ENCODE results near the gene PAK6. TPM values are rescaled to one million over a fixed set of nuclear protein-coding genes. Genes with fewer than 3 reads are reported as not detected.

Gene PAK6
- total and polyA plus RNA-seq, 9 of the 15 experiments (the other 6 are each of a cell fraction or from before 2014, with no cell fraction given): 0.03 to 0.74 (median 0.16) TPM; not detected in 2

DNA sequence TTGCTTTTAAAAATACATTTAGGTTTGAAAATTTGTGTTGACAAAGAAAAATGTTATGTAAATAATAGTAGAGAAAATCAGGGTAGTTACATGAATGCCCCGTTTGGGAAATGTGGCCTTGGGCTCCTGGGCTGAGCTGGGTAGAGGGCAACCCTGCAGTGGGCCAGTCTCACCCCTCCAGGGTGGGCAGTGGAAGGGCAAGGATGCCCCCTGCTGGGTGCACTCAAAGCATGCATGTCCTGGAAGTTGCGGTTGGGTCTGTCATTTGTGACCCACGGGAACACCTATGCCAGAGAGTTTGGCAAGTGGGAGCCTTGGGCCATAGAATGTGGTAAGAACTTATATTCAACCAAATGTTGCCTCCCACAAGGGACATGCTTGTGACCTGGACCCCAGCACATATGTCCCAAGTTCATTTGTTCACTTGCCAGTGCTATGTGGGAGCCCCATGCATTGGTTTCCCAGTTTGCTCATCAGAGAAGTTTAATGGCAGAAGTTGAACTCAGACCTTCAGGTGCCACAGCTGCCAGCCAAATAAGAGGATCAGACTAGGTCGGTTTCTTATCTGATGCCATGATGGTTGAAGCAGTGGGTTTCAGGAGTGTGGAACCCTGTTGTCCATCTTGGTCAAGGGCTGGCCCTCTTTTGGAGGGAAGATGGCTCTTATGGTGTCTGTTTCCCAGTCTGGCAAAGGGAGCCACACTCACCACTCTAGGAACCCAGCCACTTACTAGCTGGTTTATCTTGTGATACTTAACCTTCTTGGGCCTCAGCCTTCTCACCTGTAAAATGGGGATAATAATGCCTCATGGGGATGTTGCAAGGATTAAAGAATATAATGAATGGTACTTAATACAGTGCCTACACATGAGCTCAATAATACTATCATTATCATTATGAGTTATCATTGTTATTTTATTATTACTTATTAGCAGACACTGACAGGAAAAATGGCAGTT lies 71.4 kb downstream of the PAK6 start (continued):
- TF ChIP-seq, protein P1, sequence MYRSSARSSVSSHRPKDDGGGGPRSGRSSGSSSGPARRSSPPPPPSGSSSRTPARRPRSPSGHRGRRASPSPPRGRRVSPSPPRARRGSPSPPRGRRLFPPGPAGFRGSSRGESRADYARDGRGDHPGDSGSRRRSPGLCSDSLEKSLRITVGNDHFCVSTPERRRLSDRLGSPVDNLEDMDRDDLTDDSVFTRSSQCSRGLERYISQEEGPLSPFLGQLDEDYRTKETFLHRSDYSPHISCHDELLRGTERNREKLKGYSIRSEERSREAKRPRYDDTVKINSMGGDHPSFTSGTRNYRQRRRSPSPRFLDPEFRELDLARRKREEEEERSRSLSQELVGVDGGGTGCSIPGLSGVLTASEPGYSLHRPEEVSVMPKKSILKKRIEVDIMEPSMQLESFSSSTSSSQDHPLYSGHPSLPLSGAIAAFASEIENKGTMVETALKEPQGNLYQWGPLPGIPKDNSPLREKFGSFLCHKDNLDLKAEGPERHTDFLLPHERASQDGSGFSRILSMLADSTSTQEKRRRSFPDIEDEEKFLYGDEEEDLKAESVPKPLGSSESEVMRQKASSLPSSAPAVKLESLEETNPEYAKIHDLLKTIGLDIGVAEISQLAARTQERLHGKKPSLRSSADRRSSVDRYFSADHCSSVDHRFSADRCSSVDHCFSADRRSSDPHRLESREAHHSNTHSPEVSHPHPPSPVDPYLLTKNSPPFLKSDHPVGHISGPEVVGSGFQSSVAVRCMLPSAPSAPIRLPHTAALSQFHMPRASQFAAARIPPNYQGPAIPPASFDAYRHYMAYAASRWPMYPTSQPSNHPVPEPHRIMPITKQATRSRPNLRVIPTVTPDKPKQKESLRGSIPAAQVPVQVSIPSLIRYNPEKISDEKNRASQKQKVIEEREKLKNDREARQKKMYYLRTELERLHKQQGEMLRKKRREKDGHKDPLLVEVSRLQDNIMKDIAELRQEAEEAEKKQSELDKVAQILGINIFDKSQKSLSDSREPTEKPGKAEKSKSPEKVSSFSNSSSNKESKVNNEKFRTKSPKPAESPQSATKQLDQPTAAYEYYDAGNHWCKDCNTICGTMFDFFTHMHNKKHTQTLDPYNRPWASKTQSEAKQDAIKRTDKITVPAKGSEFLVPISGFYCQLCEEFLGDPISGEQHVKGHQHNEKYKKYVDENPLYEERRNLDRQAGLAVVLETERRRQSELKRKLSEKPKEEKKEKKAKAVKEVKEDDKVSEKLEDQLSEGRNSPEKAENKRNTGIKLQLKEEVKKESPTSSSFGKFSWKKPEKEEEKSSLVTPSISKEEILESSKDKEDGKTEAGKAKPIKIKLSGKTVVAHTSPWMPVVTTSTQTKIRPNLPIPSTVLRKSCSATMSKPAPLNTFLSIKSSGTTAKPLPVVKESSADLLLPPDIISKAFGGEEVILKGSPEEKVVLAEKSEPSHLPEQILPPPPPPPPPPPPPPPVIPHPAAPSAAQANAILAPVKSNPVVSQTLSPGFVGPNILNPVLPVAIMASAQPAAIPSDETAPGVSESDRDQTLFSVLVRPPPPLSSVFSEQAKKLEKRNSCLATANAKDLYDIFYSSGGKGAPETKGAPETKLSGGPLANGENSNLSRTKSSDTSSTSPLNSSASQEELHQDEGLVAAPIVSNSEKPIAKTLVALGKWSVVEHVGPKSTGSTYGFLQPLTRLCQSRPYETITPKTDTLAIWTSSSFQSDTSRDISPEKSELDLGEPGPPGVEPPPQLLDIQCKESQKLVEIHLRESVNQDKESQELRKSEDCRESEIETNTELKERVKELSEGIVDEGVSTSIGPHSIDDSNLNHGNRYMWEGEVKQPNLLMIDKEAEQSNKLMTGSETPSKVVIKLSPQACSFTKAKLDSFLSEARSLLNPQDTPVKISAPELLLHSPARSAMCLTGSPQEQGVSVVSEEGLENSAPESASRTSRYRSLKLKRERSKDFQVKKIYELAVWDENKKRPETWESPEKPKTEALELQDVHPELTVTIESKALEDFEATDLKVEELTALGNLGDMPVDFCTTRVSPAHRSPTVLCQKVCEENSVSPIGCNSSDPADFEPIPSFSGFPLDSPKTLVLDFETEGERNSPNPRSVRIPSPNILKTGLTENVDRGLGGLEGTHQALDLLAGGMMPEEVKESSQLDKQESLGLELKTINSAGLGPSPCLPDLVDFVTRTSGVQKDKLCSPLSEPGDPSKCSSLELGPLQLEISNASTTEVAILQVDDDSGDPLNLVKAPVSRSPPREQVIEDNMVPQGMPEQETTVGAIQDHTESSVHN (IDR thresholded peaks at IDR 0.05; ENCODE audit: borderline replicate concordance in 1 of 2, low read depth in 1 of 2): no peak
- TF ChIP-seq SRSF7 (optimal IDR thresholded peaks at IDR 0.05; ENCODE audit: low read depth, low read length) (no peak), SIN3B (IDR thresholded peaks at IDR 0.05; ENCODE audit: low read depth) (no peak), SMARCA5 (IDR thresholded peaks at IDR 0.05) (0 out of 2 replicates have a peak, but pooled peaks have one; percentile 48), PHTF2 (CRISPR knock-in tag; IDR thresholded peaks at IDR 0.05) (no peak), SMAD1 (IDR thresholded peaks at IDR 0.05; ENCODE audit: low read depth, low read length, partially characterized antibody) (no peak), TEAD4 (IDR thresholded peaks at IDR 0.05; ENCODE audit: low read length) (no peak), TEAD4 (CRISPR knock-in tag; IDR thresholded peaks at IDR 0.05; ENCODE audit: borderline replicate concordance) (no peak), HOXB6 (CRISPR knock-in tag; IDR thresholded peaks at IDR 0.05; ENCODE audit: borderline replicate concordance) (no peak)
- TF ChIP-seq, protein P2, sequence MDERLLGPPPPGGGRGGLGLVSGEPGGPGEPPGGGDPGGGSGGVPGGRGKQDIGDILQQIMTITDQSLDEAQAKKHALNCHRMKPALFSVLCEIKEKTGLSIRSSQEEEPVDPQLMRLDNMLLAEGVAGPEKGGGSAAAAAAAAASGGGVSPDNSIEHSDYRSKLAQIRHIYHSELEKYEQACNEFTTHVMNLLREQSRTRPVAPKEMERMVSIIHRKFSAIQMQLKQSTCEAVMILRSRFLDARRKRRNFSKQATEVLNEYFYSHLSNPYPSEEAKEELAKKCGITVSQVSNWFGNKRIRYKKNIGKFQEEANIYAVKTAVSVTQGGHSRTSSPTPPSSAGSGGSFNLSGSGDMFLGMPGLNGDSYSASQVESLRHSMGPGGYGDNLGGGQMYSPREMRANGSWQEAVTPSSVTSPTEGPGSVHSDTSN (CRISPR knock-in tag; IDR thresholded peaks at IDR 0.05; ENCODE audit: low read depth): no peak
- TF ChIP-seq, protein P2 (tag; conservative IDR thresholded peaks at IDR 0.05; ENCODE audit: low read depth): no peak
- TF ChIP-seq, protein P3, sequence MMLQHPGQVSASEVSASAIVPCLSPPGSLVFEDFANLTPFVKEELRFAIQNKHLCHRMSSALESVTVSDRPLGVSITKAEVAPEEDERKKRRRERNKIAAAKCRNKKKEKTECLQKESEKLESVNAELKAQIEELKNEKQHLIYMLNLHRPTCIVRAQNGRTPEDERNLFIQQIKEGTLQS (IDR thresholded peaks at IDR 0.05): no peak
- TF ChIP-seq, protein P3 (CRISPR knock-in tag; conservative IDR thresholded peaks at IDR 0.05): no peak
- TF ChIP-seq, protein P4, sequence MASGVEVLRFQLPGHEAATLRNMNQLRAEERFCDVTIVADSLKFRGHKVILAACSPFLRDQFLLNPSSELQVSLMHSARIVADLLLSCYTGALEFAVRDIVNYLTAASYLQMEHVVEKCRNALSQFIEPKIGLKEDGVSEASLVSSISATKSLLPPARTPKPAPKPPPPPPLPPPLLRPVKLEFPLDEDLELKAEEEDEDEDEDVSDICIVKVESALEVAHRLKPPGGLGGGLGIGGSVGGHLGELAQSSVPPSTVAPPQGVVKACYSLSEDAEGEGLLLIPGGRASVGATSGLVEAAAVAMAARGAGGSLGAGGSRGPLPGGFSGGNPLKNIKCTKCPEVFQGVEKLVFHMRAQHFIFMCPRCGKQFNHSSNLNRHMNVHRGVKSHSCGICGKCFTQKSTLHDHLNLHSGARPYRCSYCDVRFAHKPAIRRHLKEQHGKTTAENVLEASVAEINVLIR (CRISPR knock-in tag; IDR thresholded peaks at IDR 0.05): no peak

All from K562 (cell line).